PC-3 (cell line): ENCODE data around the gene RPL37A.

Experiments
- CTCF ChIP-seq: fragments of 300-600 bp; sonication (generic); conservative IDR thresholded peaks from 2 replicates; pipeline ENCODE4 v1.5.1; 2017; ENCODE audit warnings: antibody characterized with exemption, low read depth, mild to moderate bottlenecking, low read length
- EZH2 ChIP-seq: fragments of 300-600 bp; sonication (generic); IDR thresholded peaks from one replicate; pipeline ENCODE4 v1.6.1; 2017; ENCODE audit warnings: antibody characterized with exemption, mild to moderate bottlenecking, low read length; ENCODE audit not compliant: unreplicated experiment

- no peak for TF ChIP-seq EZH2
- no peak for TF ChIP-seq CTCF
These were observed 30.8 kb upstream of the RPL37A start for GRCh38 chr2:216467845-216468244.
